ENCODE data around the gene OR6A2.
"Not testable (repeated sequence)": the region's sequence is repeated elsewhere in the genome, so short reads cannot be mapped to it uniquely, and the experiment has no call there.

OR6A2 gene

DNA sequence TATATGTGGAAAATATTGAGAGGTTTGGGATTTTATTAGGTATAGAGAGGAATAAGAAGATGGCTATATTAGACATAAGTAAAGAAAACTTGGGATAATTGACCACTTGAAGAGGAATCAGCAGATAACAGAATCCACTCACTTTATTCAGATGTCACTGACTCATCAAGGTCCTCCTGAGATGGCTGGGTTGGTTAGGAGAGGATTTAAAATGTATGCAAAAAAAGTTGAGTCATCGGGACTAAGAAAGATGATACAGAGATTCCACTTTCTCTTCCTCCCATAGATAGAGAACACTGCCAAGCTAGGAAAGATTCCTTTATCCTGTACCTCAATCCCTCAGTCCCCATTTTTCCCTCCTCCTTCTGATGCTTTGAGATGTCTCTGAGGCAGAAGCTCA is at the start of gene OR6A2:
Gene OR6A2, minus strand, starts transcription at position 288 of the 400 bp plus-strand sequence. CDS start 3,981 bp downstream, outside the sequence.
- no peak for DNase-seq

DNA sequence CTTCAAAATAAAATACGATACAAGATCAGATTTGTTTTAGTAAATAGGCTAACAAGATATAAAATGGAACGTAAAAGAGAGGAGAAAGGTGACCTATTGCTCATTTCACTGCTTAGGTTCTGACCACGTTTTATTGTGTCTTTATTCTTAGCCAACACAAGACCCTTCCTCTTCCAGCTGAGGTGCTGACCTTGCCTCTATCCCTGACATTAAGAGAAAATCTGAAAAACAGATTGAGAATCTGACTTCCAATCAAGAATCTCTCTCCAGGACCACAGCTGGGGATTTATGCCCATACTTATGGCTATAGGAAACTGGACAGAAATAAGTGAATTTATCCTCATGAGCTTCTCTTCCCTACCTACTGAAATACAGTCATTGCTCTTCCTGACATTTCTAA is 45.9 kb upstream of the OR6A2 start, which contains the start of gene OR10A5:
Gene OR10A5, plus strand, starts transcription at position 301 of the 400 bp plus-strand sequence. Its CDS starts 0 bp downstream, at position 301.
- no peak for DNase-seq

DNA sequence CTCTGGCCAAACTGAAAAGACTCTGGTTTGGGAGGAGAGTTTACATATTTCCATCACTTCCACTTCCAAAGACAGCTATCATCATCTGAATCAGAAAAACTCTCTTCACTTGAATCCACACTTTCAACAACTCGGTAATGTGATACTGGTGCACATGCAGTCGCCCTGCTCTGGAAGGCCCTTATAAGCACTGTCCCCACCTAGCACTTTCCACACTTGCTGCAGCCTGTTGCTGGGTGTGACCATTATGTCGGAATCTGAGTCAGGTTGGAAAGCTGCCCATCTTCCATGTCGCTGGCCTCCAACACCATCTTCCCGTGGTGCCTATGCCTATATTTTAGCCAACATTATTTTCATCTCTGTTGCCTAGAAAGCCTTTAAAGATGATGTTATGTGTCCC is 44.9 kb upstream of the OR6A2 start:
- DNase-seq: no peak

DNA sequence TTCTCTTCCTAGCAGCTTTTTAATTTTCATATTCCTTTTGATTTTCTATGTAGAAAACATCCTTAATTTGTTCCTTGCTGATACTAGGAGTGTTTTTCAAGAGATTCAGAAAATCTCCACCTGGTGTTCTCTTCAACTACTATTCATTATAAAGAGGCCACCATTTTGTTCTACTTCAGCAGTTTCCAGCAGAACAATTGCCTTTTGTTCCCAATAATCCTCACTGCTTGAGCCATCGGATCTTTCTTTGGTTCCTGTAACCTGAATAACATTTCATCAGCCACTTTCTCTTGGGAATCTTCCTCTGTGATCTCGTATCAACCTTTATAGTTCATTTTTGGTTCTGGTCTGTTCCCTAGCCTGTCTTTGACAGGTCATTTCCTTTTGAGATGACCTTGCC is 44.2 kb upstream of the OR6A2 start:
- DNase-seq: no peak

DNA sequence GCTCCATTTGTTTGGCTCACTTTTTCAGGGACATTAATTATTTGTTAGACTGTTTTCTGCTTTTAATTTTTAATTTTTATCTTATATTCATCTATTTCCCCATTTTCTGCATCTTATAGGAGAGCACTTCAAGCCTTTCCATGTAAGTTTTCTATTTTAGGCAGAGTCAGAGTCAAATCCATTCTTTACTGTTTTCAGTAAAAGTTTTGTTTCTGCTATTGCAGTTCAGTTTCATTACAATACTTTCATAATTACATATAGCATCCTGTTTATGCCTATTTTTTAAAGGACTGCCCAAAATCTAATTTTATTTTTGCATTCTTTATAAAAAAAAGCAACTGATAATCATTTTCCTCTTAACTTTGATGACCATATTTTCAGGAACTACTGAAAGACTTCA is 42.2 kb upstream of the OR6A2 start:
- DNase-seq: no peak

DNA sequence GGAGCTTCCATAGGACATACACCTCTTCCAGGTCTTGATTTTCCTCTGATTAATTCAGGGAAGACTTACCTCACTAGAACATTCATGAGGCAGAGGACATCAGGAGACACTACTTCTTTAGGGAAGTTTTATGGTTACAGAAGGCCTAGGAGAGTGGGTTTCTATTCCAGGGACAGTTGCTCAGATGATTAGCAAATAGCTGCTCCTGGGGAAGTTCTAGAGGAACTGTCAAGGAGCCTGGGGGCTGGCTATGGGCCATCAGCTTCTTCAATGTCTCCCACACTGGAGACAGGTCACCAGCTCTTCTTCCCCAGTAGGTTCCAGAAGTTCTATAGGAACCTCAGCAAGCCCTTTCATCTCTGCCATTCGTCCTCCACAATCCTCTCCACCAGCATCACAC is 34.5 kb upstream of the OR6A2 start:
- no peak for DNase-seq

DNA sequence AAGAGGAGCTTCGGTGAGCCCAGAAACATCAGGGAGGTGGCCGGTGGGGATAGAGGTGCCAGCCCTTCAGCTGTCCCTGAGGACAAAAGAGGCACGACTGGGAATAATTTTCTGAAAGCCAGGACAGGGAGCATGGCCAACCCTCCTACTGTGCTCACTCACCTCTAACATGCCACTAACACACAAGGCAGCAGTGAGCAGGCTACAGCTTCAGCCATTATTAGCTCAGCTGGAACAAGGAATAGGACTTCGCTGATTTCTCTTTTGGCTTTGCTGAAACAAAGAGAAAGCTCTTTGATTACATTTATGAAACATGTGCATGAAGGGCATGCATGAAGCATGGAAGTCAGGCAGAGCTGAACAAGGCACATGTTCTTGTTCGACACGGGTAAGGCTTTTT is 33.9 kb upstream of the OR6A2 start:
- DNase-seq: no peak

DNA sequence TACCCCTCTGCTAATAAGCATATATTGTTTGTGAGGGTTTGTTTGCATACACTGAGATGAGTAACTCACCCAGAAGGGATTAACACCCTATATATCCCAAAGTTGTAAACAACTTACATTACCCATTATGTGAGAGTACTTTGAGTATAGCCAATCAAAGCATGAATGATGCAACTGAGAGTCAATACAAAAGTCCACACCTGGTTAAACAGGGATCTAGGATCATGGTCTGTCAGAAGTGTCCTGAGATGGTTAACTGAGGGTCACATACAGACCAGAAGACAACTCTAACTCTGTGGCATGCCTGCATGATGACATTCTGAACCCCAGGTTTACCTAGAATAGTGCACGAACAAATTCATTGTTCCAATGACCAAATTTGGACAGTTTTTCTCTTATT is 28.6 kb upstream of the OR6A2 start:
- no peak for DNase-seq

DNA sequence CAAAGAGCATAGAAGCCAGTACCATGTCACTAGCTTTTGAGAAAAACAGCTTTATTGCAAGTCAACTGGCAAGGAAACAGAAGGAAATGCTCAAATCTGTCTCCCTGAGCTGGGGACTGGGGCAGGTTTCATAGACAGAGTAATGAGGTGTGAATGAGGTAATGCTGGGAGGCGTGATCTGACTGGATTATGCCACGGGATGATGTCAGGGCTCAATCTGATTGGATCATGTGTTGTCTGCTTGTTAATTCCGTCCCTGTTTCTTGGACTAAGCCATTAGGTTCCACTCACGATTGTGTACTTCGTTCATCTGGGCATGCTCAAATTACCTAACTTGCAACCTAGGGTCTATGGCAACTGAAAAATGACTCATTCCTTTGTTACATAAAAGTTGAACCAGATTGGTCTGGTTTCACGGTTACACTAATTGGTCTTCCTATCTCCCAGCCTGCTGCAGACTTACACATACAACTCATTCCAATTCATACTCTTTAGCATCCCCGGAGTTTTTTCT is 25.8 kb upstream of the OR6A2 start:
- no peak for DNase-seq

DNA sequence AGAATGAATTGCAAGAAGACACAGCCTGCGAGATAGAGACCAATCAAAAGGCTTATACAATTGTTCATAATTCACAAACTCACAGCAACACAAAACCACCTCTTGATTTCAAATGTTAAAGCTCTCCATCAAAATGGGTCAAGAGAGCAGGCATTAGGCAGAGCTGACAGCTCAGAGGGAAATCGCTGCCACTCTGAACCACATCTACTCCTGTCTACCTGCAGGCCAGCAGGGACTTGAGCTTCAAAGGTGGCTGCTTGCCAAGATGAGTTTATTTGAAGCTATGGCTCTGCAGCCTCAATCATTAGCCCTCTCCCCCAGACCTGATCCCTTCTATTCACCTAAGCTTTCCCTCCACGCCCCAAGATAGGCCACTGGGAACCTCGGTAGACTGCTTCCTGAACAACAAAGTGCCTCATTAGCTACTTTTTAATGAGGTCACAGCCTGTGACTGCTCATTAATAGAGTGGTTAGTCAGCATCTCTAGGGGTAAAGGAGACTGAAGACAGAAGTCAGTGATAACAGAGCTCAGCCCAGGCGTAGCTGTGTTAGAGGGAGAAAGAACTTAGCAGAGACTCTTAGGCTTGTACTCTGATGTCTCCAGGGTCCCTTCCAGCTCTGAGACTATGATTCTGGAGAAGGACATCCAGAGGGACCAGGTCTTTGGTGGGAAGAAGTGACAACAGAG is 24.8 kb upstream of the OR6A2 start:
- no peak for DNase-seq

DNA sequence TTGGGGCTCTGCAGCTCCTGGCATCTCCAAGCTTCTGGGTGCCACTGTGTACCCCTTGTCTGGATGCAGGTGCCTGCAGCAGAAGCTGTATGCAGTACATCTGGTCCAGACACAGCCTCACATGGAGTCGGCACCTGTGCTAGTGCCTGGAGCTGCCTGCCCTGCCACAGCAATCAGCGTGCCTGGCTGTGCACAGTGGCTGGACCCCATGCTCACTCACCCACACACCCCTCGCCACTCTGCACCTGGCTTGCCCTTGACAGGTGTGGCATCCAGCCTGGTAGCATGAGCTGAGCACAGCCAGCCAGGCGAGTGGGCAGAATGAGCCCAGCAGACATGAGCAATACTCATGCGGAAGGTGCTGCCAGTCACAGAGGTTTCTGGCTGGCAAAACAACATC is 19.5 kb upstream of the OR6A2 start:
- DNase-seq: no peak

DNA sequence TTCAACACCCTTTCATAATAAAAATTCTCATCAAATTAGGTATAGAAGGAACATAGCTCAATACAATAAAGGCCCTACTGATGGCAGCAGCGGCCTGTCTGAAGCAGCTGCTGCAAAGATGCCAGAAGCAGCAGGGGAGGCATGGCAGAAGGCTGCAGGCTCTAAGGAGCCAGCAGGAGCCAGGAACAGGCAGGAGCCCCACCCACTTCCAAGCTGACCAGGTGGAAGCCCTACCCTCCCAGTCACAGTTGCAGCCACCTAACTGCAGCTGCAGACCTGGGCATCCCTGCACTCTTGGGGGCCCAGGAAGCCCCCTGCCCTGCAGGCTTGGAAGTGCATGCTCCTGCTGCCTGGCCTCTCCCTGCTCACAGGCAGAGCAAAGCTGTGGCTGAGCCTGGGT is 18.2 kb upstream of the OR6A2 start:
- DNase-seq: no peak

DNA sequence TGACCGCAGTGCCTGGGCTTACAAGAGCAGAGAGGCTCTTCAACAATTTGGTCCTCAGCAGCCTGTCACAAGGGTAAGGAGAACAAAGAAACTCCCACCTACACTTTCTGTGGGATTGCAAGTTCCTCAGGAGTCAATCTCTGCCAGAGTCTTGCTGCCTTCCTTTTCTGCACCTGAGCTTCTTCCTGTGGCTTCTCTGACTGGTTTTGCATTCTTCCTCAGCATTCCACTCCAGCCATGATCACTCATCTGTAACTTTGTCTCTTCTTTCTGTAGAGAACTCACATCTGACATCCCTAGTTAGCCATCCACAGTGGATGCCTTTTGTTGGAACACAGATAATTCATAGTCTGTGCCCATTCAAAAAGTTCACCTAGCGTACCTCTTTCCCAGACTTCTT is 14.2 kb upstream of the OR6A2 start:
- DNase-seq: no peak

DNA sequence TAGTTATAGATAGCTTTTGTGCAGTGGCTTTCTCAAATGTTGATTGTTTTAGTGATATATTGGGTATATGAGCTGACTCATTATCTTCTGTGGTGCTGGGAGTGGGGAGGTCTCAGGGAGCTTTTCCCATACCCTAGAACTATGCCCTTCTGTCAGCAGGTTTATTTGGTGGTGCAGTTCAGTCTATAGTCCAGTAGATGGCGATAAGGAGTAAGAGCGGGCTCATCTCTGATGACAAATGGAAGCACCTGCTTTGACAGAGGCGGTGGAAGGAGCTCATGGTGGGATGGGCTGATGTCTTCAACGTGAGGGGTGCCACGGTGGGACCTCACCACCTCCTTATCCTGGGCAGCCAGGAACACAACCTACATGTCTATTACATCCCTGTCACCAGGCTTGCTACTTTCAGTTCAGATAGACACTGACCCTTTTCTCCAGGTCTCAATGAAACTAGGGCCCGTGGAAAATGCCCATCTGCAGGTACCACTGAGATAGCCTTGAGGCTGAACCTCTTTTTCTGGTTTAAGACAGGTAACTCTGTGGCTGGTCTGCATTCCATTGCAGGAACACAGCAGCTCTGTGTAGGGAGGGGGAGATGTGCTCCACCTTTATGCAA is 13.0 kb upstream of the OR6A2 start:
- DNase-seq: no peak

DNA sequence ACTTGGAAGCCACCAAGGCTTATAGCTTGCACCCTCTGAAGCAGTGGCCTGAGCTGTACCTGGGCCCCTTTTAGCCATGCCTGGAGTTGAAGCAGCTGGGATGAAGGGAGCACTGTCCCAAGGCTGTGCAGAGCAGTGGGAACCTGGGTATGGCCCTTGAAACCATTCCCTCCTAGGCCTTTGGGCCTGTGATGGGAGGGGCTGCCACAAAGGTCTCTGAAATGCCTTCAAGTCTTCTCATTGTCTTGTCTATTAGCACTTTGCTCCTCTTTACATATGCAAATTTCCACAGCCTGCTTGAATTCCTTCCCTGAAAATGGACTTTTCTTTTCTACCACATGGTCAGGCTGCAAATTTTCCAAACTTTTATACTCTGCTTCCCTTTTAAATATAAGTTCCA is 1.6 kb upstream of the OR6A2 start:
- DNase-seq: not testable (repeated sequence)

DNA sequence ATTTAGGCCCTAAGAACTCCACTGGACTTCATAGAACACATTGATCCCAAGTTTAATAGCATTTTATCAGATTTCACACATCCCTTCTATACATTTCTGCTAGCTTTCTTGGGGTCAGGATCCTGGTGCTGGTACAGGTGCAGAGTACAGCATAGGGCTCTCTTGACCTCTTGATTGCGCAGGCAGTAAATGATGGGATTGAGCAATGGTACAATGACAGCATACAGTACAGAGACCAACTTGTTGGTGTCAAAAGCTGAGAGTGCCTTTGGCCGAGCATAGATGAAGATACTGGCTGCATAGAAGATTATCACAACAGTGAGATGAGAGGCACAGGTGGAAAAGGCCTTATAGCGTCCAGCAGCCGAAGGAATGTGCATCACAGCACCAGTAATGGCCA is 4.8 kb downstream of the OR6A2 start:
- no peak for DNase-seq

DNA sequence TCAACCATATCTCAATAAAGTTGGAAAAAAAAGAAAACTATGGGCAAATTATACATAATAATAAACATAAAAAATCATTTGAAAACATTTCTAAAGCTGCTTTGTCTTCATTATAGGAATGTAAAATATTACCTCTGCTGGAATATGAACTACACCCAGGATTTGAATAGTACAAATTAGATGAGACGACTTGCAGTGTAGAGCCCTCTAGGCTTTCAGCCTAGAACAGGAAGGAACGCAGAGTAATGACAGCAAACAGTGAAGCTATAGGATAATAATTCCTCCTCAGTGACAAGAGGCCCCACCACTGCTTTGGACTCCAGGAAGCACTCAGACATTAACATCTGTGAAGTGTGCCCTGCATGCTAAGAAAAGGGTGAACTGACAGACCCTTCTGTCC is 8.9 kb downstream of the OR6A2 start:
- DNase-seq: no peak

DNA sequence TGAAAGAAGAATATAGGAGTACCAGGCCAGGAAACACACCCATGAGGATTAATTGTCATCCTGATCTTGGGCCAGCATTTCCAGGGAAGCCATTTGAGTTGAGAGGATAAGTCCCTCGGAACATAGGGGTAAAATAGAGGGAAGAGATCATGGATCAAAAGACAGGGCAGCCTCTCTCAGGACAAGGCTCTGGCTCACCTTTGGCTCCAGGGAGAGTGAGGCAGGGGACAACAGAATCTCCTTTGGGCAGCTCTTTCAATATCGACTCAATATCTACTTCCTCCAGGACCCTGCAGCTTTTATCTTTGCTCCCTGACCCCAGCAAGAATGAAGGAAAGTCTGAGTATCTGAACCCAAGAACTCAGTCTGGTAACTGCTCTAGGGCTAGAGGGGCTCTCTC is 16.8 kb downstream of the OR6A2 start, which contains the start of gene OR2AG1:
Gene OR2AG1, plus strand, starts transcription at position 301 of the 400 bp plus-strand sequence. CDS start 2,018 bp downstream, outside the sequence.
- no peak for DNase-seq

DNA sequence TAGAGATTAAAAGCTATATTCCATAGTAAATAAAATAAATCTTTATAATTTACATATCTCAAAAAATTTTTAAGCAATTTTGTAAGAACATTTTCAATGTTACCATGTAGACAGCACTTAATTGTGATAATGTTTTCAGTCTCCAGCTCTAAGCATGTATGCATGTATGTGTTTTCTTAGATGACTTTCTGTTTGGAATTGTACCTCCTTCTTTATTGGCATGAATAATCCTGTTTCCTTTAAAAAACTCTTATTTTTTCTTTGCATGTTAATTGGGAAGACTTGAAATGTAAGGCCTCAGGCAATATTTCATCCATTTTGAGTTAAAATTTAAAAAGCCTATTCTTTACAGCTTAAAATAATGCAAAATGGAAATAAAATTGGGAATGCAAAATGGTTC is 18.7 kb downstream of the OR6A2 start:
- DNase-seq: no peak

DNA sequence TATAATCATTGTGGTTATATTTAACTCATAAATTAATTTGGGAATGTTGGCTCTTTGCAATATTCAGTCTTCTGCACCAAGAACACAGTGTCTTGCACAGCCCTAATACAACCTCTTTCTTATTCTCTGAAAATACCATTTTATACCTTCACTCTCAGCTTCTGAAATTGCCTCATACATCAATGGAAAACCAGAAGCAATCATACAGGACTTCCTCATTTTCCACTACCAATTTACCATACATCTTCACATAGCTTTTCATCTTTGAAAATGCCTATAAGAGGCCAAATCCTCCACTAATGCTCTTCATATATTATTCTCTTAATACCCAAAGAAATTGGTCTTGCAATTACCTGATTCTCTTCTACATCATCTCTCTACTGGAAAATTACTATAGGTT is 21.0 kb downstream of the OR6A2 start:
- DNase-seq: no peak

DNA sequence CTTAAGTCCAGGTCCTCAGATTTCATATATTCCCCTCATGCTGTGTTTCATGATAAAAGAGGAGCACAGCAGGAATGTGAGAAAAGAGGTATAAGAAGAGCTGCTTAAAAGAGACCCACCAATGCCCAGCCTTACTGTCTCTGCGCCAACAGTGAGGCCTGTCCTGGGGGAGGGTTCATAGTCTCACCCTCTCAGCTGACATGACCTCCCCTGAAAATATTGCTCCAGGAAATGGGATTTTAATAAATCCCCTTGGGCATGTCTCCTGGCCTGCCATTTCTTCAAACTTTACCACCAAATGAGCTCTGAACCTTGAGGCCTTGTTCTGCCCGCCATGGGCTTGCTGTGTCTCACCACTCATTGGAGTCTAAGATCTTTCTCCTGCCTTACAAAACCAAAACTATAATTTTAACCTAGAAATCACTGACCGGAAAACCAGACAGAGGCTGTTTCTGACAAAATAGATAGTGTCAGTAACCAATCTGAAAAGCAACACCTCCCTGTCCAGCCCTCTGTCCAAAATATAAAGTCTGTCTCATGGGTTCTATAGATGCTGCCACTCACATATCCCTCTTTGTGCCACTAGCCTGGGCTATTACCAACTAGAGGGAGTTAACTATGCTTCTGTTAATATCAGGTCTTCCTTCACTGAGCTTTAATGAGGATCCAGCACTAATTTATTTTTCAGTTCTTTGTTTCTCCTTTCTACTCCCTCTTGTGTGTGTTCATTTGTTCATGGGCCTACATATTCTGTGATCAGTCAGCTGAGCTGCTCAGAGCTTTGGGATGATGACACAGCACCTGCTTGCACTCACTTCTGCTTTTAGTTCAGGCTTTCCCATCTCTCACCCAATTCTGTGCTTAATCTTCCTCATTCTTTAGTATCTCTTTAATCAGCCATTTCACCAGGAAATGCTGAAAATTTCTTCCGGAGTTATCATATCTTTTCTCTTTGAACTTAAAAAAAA is 27.3 kb downstream of the OR6A2 start, which contains the start of gene OR2AG2:
Gene OR2AG2, minus strand, starts transcription at position 51 of the 968 bp plus-strand sequence. CDS start 3,019 bp downstream, outside the sequence.
- DNase-seq: no peak

DNA sequence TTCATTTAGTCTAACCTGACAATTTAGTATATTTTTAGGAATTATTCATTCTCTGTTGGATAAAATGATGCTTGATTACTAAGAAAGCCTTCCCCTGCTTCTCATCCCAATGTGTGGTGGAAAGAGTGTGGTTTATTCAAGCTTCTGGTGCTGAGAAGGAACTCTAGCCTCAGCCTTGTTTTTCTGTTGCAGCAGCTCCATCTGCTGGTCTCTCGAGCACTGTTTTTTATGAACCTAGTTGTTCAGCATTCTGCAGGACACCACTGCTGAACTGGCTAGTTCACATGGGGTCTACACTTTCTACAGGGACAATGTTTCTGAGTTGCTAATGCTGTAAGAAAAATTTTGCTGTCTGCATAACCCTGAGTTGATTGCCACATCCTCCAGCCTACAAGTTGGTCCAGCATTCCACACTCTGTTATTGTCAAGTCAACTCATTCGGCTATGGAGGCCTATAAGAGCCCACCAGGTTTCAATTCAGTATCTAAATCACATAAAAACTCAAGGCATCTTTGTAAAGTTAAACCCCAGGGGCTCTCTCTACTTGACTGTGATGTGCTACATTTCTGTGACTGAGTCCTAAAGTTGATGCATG is 42.0 kb downstream of the OR6A2 start:
- no peak for DNase-seq

DNA sequence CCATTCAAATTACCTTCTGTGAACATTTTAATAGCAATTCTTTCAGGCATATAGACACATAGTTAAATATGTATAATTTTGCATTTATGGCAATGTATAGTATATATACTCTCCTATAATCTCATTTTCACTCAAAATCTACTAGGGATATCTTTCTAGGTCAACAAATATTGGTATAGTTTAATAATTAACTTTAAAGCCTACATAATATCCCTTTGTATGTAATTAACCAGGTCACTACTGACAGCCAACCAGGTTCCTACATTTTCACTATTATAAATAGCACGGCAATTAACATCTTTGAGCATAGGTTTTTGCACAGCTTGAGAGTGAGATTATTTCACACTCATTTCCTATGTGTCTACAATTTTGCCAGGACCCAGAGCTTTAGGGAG is 43.5 kb downstream of the OR6A2 start:
- no peak for DNase-seq

Data from NCI-H1092 (cell line).